IPS DF 4.7 (cell line): ENCODE results near the gene COG5.
"Not testable (repeated sequence)": the region's sequence is repeated elsewhere in the genome, so short reads cannot be mapped to it uniquely, and the experiment has no call there.

Source experiments
- DNase-seq: peaks from one replicate; pipeline ENCODE4 v3.0.0-alpha.2; 2013; ENCODE audit warnings: low spot score; ENCODE audit errors: extremely low read depth

Gene COG5

GRCh38 chr7:107160389-107160788 is 403.3 kb downstream of the COG5 start:
- no peak for DNase-seq

- DNase-seq: no peak
These were observed 405.7 kb downstream of the COG5 start for GRCh38 chr7:107158028-107158427.

- no peak for DNase-seq
These were observed 406.6 kb downstream of the COG5 start for GRCh38 chr7:107157091-107157490.

- not testable (repeated sequence) for DNase-seq
These were observed 408.0 kb downstream of the COG5 start for GRCh38 chr7:107155726-107156125.

DNA sequence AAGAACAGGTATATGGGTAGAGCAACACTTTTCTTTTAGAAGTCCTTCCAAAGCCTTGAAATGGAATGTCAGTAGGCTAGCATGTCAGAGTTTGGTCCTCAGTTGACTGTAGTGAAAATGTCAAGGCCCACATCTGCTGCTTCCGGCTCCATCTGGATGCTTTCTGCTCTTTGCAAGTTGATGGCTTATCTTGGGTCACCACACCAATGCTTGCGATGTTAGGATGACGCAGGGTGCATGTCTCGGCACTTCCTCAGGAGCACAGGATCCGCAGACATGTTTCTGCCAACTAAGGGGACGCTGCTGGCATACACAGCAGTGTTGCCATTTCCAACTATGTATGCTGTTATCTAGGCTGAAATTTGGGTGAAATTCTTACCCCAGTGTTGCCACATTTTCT is 408.9 kb downstream of the COG5 start:
- no peak for DNase-seq

GRCh38 chr7:107152011-107152410 is 411.7 kb downstream of the COG5 start:
- no peak for DNase-seq
